ENCODE results near the gene TNFRSF8. TPM values are rescaled to one million over a fixed set of nuclear protein-coding genes. Genes with fewer than 3 reads are reported as not detected.
A peak's percentile ranks its signal among the peaks of the same experiment; 100 is the strongest.

The TNFRSF8 gene
- total and polyA plus RNA-seq, 9 of the 15 experiments (the other 6 are each of a cell fraction or from before 2014, with no cell fraction given): 3.5 to 38.4 (median 17.1) TPM

- TF ChIP-seq, protein P1, sequence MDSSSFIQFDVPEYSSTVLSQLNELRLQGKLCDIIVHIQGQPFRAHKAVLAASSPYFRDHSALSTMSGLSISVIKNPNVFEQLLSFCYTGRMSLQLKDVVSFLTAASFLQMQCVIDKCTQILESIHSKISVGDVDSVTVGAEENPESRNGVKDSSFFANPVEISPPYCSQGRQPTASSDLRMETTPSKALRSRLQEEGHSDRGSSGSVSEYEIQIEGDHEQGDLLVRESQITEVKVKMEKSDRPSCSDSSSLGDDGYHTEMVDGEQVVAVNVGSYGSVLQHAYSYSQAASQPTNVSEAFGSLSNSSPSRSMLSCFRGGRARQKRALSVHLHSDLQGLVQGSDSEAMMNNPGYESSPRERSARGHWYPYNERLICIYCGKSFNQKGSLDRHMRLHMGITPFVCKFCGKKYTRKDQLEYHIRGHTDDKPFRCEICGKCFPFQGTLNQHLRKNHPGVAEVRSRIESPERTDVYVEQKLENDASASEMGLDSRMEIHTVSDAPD (CRISPR knock-in tag; IDR thresholded peaks at IDR 0.05): no peak
- TF ChIP-seq ZNF224 (CRISPR knock-in tag; IDR thresholded peaks at IDR 0.05): peak; percentile 95
- TF ChIP-seq NFRKB (IDR thresholded peaks at IDR 0.05; ENCODE audit: low read depth): peak; percentile 55; the same call in 1 of the 2 replicates
- TF ChIP-seq BACH1 (tag; IDR thresholded peaks at IDR 0.05): no peak
- no peak for TF ChIP-seq ZNF707 (CRISPR knock-in tag; conservative IDR thresholded peaks at IDR 0.05)
- no peak for TF ChIP-seq E2F8 (IDR thresholded peaks at IDR 0.05; ENCODE audit: low read depth, partially characterized antibody)
- peak in 1 of 2 experiments; percentile 74 for TF ChIP-seq AFF1 (IDR thresholded peaks at IDR 0.05; ENCODE audit: low read depth in 1 of 2, partially characterized antibody in 2 of 2)
- peak; percentile 94; the same call in 1 of the 2 replicates for TF ChIP-seq KAT7 (CRISPR knock-in tag; IDR thresholded peaks at IDR 0.05; ENCODE audit: borderline replicate concordance)
- no peak for TF ChIP-seq TRIM28 (IDR thresholded peaks at IDR 0.05)
- TF ChIP-seq, protein P2, sequence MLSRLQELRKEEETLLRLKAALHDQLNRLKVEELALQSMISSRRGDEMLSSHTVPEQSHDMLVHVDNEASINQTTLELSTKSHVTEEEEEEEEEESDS (CRISPR knock-in tag; IDR thresholded peaks at IDR 0.05): no peak
- no peak for TF ChIP-seq ZNF239 (CRISPR knock-in tag; IDR thresholded peaks at IDR 0.05)
- no peak; the same call in 1 of the 2 replicates for TF ChIP-seq RBM14 (IDR thresholded peaks at IDR 0.05; ENCODE audit: borderline replicate concordance, insufficient read depth, low read depth, low read length)
- no peak for TF ChIP-seq ZNF217 (CRISPR knock-in tag; IDR thresholded peaks at IDR 0.05)
- 0 out of 2 replicates have a peak, but pooled peaks have one; percentile 65 for TF ChIP-seq ZNF282 (CRISPR knock-in tag; IDR thresholded peaks at IDR 0.05)
- TF ChIP-seq ZSCAN29 (IDR thresholded peaks at IDR 0.05): no peak
- TF ChIP-seq ZNF512 (tag; IDR thresholded peaks at IDR 0.05): no peak
Observed at GRCh38 chr1:12063141-12064072, at the start of gene TNFRSF8 (continued).
